ENCODE measurements around the gene GABRP.

Gene GABRP

GRCh38 chr5:170860818-170861666 is 77.5 kb downstream of the GABRP start:
- no peak overlapping the region for H3K4me3 ChIP-seq (ENCODE audit: low read depth, low read length)
- DNase-seq (ENCODE audit: low read depth) = no peak
- TF ChIP-seq CTCF (IDR thresholded peaks at IDR 0.05; ENCODE audit: low read depth, low read length) = no peak
- no peak for TF ChIP-seq POLR2A (IDR thresholded peaks at IDR 0.05; ENCODE audit: extremely low read depth, insufficient read length)
- no peak for TF ChIP-seq MAX (IDR thresholded peaks at IDR 0.05; ENCODE audit: low read depth, low read length)
- TF ChIP-seq MYC (IDR thresholded peaks at IDR 0.05; ENCODE audit: low read depth, low read length) = no peak

GRCh38 chr5:170861667-170861916 is 78.1 kb downstream of the GABRP start:
- H3K4me3 ChIP-seq (ENCODE audit: low read depth, low read length) = no peak overlapping the region

GRCh38 chr5:170861917-170862766 is 78.6 kb downstream of the GABRP start, which contains the start of gene RANBP17:
Gene RANBP17 (plus strand): TSS chr5:170862018.
- TF ChIP-seq POLR2A (IDR thresholded peaks at IDR 0.05; ENCODE audit: extremely low read depth, insufficient read length) (no peak), MAX (IDR thresholded peaks at IDR 0.05; ENCODE audit: low read depth, low read length) (no peak)
- DNase-seq (ENCODE audit: low read depth) = no peak
- no peak within 1 kb of the TSS for H3K4me3 ChIP-seq (ENCODE audit: low read depth, low read length)

More at GRCh38 chr5:170861667-170861916, 78.1 kb downstream of the GABRP start:
- DNase-seq (ENCODE audit: low read depth) = no peak
- TF ChIP-seq CTCF (IDR thresholded peaks at IDR 0.05; ENCODE audit: low read depth, low read length) (no peak), MAX (IDR thresholded peaks at IDR 0.05; ENCODE audit: low read depth, low read length) (no peak), MYC (IDR thresholded peaks at IDR 0.05; ENCODE audit: low read depth, low read length) (no peak), POLR2A (IDR thresholded peaks at IDR 0.05; ENCODE audit: extremely low read depth, insufficient read length) (no peak)

GRCh38 chr5:170863646-170864045 is 80.1 kb downstream of the GABRP start:
- no peak for TF ChIP-seq MYC (IDR thresholded peaks at IDR 0.05; ENCODE audit: low read depth, low read length)
- no peak for TF ChIP-seq MAX (IDR thresholded peaks at IDR 0.05; ENCODE audit: low read depth, low read length)
- TF ChIP-seq POLR2A (IDR thresholded peaks at IDR 0.05; ENCODE audit: extremely low read depth, insufficient read length) = no peak
- no peak for TF ChIP-seq CTCF (IDR thresholded peaks at IDR 0.05; ENCODE audit: low read depth, low read length)
- no peak overlapping the region for H3K4me3 ChIP-seq (ENCODE audit: low read depth, low read length)
- no peak for DNase-seq (ENCODE audit: low read depth)
